Kidney (tissue), 14 donors: Measurements from ENCODE around the gene ZC3H8. TPM values are rescaled to one million over a fixed set of nuclear protein-coding genes. Genes with fewer than 3 reads are reported as not detected.

Experiments used
- DNase-seq, 5 donors: peaks; one replicate each; pipeline ENCODE4 v3.0.0-alpha.2; 2013 to 2020
- FAIRE-seq: peaks from 2 replicates; lab custom pipeline; 2012; peaks lifted over from hg19 to GRCh38; lab: Jason Lieb, UNC
- H3K27ac ChIP-seq, 2 donors: one replicate each; pipeline ENCODE4 v1.7.0; 2013; ENCODE audit warnings: low read depth in 2 of 2, low read length in 2 of 2, inconsistent platforms in 1 of 2
- H3K27me3 ChIP-seq: one replicate; pipeline ENCODE4 v1.7.1; 2013; ENCODE audit warnings: low read length, inconsistent platforms; ENCODE audit not compliant: control insufficient read depth, insufficient read depth
- H3K36me3 ChIP-seq, 3 donors: one replicate each; pipeline versions ENCODE4 v1.7.0 to v1.7.1; 2013; ENCODE audit warnings: low read length in 3 of 3, control low read depth in 1 of 3, inconsistent platforms in 1 of 3; ENCODE audit not compliant: insufficient read depth in 3 of 3, control insufficient read depth in 2 of 3
- H3K4me1 ChIP-seq, 3 donors: one replicate each; pipeline versions ENCODE4 v1.7.0 to v1.7.1; 2013; ENCODE audit warnings: low read length in 3 of 3, inconsistent platforms in 1 of 3, low read depth in 1 of 3; ENCODE audit not compliant: control insufficient read depth in 2 of 3, insufficient read depth in 2 of 3
- H3K4me3 ChIP-seq, 3 donors: one replicate each; pipeline versions ENCODE4 v1.7.0 to v1.8.1; 2013; ENCODE audit warnings: low read length in 3 of 3, control low read depth in 1 of 3, inconsistent platforms in 1 of 3
- H3K9ac ChIP-seq, 3 donors: one replicate each; pipeline versions ENCODE4 v1.7.0 to v1.7.1; 2013; ENCODE audit warnings: low read length in 3 of 3, control low read depth in 1 of 3, inconsistent platforms in 1 of 3
- H3K9me3 ChIP-seq, 3 donors: one replicate each; pipeline versions ENCODE4 v1.7.0 to v1.7.1; 2013; ENCODE audit warnings: low read length in 3 of 3, control low read depth in 1 of 3, inconsistent platforms in 1 of 3; ENCODE audit not compliant: control insufficient read depth in 2 of 3, insufficient read depth in 1 of 3
- CTCF ChIP-seq: IDR thresholded peaks from 3 replicates; pipeline ENCODE4 v1.5.1; 2012; ENCODE audit warnings: mild to moderate bottlenecking, moderate library complexity, borderline replicate concordance; ENCODE audit not compliant: insufficient read depth; ENCODE audit errors: extremely low read depth
- intact Hi-C: fragments of 100-400 bp; cut with DNase I; formaldehyde crosslinking; loops from one replicate; pipeline ENCODE4 v1.11.1; 2022
- polyA plus RNA-seq: library from polyadenylated mRNA; stranded (reverse); fragments of 350-450 nt; fragmentation: Illumina TruSeq; extraction: RNeasy Lipid Tissue Mini Kit (QIAGEN cat#74804); gene quantifications from one replicate; pipeline ENCODE4 v1.2.3, GENCODE V29; 2014; ENCODE audit warnings: low read depth, low replicate concordance; ENCODE audit not compliant: insufficient read depth
- total RNA-seq: library from RNA; stranded (reverse); fragmentation: NEBNext Ultra II Directional; extraction: Animal tissue kit (Norgen Biotek cat#: 25700); gene quantifications from one replicate; pipeline ENCODE4 v1.2.1, GENCODE V29; 2021
- donor health status: control.
- donor health status: control.
- donor health status: control.
- donor health status: control.
- donor health status: control.
- donor health status: DM: yes; HTN: yes; CAD: no.
- donor health status: Normal renal cell carcinoma (clear cell type).

Gene ZC3H8
- total and polyA plus RNA-seq, 2 donors from 2014 or later, result 6.8 to 8.3 TPM

GRCh38 chr2:112277596-112278220 lies 22.9 kb upstream of the ZC3H8 start:
- no peaks in the 10 kb centered on the region for H3K4me1 ChIP-seq
- FAIRE-seq (no peak), DNase-seq (no peak)
- H3K4me3 ChIP-seq, result no peak overlapping the region
- intact Hi-C loops, result no loop called here
- H3K27me3 ChIP-seq, result no peaks in the 10 kb centered on the region
- no peak for TF ChIP-seq CTCF
- H3K9me3 ChIP-seq, result no peaks in the 10 kb centered on the region
- H3K36me3 ChIP-seq, result no peaks in the 10 kb centered on the region
- no peak overlapping the region for H3K27ac ChIP-seq
- H3K9ac ChIP-seq, result no peak overlapping the region

GRCh38 chr2:112276954-112277353 lies 22.1 kb upstream of the ZC3H8 start:
- no peaks in the 10 kb centered on the region for H3K9me3 ChIP-seq
- no peaks in the 10 kb centered on the region for H3K36me3 ChIP-seq
- no peak for FAIRE-seq
- H3K27ac ChIP-seq, result no peak overlapping the region
- no peaks in the 10 kb centered on the region for H3K4me1 ChIP-seq
- H3K4me3 ChIP-seq, result peak overlapping the region in 2 of 3 donors; percentile 90 to 94
- no peak for DNase-seq
- intact Hi-C loops, result no loop called here
- TF ChIP-seq CTCF, result no peak
- peak overlapping the region in 1 of 3 donors; percentile 69 for H3K9ac ChIP-seq
- no peaks in the 10 kb centered on the region for H3K27me3 ChIP-seq

GRCh38 chr2:112275887-112276773 lies 21.3 kb upstream of the ZC3H8 start:
- intact Hi-C loops, result no loop called here

More at GRCh38 chr2:112275887-112276773, 21.3 kb upstream of the ZC3H8 start:
- H3K27me3 ChIP-seq, result no peaks in the 10 kb centered on the region
- DNase-seq (peak; percentile 89 to 96 (median 95)), FAIRE-seq (no peak)
- peak overlapping the region; percentile 88 to 94 (median 91) for H3K4me3 ChIP-seq
- H3K36me3 ChIP-seq, result no peaks in the 10 kb centered on the region
- peak overlapping the region; percentile 100 for H3K27ac ChIP-seq
- peak overlapping the region; percentile 85 to 100 (median 100) for H3K9ac ChIP-seq
- no peaks in the 10 kb centered on the region for H3K4me1 ChIP-seq
- TF ChIP-seq CTCF, result no peak
- no peaks in the 10 kb centered on the region for H3K9me3 ChIP-seq
